Pulmonary artery endothelial cell (primary cell): ENCODE results near the gene EXD3. TPM values are rescaled to one million over a fixed set of nuclear protein-coding genes. Genes with fewer than 3 reads are reported as not detected.
"Not testable (repeated sequence)": the region's sequence is repeated elsewhere in the genome, so short reads cannot be mapped to it uniquely, and the experiment has no call there.

Experiments used
- DNase-seq: peaks from one replicate; pipeline ENCODE4 v3.0.0-alpha.2; 2011; ENCODE audit warnings: low read depth, low spot score
- total RNA-seq: library from RNA; depleted of rRNA; stranded (reverse); fragments of >200 nt; gene quantifications from 2 replicates; pipeline ENCODE4 v1.2.3, GENCODE V29; 2014

The EXD3 gene
- total RNA-seq, 1 donor from 2014 or later: 24.3 TPM

DNA sequence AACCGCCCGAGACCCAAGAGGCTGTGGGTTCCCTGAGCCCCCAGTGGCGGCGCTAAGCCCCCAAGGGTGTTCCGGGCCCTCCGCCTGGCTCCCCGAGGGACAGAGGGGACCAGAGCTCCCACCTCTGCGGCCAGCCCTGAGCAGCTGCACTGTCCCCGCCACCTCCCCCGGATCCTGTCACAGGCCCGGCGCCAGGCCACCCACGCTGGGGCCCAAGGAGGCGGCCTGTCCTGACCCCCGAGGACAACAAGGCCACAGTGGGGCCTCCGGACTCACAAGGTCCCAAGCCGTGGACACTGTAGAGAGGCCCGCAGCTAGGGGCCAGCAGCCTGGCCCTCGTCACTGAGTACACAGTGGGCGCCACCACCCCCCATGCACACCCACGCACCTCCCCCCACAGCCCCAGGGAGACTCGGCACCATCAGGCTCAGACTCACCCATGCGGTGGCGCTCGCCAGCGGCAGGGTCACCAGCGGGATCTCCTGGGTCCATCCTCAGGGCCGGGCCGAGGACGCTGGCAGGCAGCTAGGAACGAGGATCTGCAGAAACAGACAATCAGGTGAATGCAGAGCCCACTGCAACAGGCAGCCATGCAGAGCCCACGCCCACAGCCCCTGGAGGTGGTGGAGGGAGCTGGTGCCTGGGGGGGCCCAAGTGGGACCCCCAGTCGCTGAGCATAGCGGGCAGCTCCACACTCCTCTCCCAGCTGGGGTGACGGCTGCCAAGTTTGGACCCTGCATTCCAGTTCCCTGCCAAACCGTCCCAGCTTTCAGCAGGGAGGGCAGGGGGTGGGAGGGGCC is 27.9 kb downstream of the EXD3 start:
- DNase-seq: no peak

DNA sequence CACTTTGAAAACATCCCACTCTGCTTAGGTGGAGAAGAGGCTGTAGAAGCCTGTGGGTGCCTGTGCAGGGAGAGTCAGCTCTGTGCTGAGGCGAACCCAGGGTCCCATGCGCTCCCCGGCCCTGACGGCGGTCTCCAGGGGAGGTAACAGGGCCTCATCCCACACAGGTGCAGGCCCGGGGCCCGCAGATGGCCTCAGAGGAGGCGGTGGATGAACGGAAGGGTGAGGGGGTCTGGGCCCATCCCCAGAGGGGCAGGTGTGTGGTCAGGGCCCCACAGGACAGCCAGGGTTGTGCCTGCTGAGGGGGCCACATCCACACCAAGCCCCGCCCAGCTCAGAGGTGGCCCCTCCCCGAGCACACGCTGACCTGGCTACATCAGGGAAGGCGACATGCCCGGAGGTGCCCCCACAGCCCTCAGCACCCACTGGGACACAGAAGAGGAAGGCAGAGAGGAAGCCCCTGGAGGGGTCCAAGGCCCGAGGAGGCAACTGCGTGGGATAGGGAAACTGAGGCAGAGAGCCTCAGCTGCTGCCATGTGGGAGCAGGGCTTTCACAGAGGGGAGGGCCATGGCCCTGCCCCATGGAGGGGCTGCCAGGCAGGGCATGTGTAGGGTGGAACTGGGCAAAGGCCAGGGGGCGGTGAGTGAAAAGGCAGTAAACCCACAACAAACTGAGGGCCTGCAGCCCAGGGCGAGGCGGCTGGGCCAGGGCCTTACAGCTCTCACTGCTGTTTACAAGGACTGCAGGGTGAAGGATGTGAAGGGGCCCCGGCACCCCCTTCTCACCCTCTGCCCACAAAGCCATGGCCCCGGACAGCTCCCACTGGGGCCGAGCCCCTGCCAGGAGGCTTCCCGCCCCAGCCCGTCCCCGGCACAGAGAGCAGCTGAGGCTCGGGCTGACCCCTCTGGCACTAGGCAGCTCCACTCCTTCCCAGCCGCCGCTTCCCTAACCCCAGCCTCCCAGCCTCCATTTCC is 29.5 kb downstream of the EXD3 start:
- no peak for DNase-seq

DNA sequence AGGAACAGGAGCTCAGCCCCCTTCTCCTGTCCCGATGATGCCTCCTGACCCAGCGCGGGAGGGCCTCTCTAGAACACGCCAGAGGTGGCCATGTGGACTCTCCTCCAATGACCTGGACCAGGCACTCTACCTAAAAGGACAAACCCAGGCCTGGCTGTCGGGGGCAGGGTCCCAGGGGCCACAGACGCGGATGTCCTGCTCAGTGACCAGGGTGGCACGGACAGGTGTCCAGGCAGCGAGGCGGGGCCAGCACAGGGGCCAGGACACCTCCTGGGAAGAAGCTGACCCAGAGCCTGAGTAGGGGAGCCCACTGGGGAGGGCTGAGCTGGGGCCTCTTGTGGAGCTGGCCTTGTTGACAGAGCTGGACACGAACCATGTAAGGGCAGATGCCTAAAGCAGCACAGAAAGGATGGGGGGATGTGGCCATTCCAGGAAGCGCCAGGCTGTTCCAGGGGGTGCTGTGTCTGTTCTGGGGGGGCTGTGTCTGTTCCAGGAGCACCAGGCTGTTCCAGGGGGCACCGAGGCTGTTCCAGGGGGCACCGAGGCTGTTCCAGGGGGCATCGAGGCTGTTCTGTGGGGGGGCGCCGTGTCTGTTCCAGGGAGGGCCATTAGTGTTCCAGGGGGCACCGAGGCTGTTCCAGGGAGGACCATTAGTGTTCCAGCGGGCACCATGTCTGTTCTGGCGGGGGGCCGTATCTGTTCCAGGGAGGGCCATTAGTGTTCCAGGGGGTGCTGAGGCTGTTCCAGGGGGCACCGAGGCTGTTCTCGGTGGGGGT is 30.5 kb downstream of the EXD3 start:
- no peak for DNase-seq

DNA sequence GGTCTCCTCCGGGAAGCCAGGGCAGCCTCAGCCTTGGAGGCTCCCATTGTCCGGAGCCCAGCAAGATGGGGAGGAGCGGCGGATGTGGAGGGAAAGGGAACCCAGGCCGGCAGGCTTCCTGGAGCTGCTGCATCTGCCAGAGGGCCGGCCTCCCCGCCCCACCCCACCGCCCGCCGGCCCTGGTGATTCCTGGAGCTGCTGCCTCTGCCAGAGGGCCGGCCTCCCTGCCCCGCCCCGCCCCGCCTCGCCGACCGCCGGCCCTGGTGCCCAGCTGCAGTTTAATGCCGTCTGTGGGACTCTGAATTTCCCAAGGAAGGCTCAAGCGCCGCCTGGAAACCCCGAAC is 31.6 kb downstream of the EXD3 start:
- DNase-seq: no peak

DNA sequence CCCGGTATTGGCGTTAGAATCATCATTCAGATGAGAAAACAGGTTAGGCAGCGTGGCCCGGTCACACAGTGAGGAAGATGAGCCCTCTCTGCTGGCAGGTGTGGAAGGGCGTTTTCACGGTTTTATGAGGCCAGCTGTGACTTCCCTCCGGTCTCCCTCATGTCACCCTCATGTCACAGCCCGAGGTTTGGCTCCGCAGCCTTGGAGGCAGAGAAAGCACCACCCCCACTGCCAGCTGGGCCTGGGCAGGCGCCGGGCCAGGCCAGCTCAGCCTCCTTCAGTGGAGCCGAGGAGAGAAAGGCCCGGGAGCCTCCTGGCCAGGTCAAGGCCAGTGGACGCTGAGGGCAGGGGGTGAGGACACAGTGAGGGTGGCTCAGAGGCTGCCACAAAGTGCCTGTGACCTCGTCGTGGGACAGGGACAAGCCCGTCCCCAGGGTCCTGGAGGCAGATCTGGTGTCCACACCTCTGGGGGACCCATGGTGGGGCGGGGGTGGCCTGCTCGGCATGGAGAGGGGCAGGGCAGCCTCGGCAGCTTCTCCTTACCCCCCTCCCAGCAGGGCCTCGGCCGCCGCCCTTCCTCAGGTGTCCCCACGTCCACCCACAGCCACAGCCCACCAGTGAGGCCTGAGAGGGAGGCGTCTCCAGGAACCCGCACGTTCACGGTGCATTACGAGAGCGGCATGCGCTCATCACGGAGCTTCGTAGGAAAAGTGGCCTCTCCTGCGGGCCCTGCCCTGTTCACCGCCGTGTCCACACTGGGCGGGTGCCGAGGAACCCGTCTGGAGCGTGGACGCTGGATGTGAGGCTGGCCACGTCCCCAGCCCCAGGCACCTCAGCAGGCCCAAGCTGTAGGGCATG is 32.2 kb downstream of the EXD3 start:
- no peak for DNase-seq

DNA sequence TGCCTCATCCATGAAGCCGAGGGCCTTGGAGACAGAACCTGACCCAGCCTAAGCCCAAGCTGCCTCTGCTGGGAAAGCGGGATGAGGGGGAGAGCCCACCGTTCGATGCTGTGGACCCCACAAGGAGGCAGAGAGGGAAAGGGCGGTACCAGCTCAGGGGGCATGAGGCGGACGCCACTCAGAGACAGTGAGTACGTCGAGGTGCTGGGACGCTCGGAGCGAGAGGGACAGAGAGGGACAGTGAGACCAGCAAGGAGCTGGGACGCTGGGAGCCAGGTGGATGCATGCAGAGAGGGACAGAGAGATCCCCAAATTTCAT is 33.6 kb downstream of the EXD3 start:
- DNase-seq: no peak

DNA sequence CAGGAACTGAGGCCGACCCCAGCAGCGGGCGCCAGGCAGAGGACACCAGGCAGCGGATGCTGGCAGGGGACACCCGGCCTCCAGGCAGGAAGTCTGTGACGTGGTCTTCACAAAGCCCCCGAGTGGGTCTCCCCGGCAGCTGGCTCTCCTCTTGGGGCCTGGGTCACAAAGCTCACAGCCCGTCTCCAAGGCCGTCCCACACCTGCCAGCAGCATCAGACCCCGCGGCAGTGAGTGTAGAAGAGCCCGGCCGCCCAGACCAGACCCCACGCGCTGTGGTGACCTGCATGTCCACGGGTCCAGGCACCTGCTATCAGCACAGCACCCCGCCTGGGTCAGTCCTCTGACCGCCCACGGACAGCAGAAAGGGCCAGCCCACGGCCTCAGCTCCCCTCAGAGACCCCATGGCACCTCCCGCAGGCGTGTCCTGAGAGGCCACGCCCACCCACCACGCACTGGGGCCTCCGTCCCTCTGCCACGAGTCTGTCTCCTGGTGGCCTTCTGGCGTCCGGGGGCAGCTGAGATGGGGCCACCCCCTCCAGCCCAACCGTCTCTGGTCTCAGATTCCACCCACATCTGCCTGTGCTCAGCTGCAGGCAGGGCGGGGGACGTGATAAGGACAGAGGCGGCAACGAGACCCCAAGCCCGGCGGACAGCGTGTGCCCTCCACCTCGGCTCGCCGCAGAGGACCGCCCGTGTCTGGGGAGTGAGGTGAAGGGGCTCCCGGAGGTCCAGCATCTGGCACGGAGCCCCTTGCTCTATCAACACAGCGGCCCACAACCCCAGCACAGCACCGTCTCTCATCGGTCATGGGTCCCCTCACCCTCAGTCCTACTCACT is 34.2 kb downstream of the EXD3 start:
- DNase-seq: no peak

DNA sequence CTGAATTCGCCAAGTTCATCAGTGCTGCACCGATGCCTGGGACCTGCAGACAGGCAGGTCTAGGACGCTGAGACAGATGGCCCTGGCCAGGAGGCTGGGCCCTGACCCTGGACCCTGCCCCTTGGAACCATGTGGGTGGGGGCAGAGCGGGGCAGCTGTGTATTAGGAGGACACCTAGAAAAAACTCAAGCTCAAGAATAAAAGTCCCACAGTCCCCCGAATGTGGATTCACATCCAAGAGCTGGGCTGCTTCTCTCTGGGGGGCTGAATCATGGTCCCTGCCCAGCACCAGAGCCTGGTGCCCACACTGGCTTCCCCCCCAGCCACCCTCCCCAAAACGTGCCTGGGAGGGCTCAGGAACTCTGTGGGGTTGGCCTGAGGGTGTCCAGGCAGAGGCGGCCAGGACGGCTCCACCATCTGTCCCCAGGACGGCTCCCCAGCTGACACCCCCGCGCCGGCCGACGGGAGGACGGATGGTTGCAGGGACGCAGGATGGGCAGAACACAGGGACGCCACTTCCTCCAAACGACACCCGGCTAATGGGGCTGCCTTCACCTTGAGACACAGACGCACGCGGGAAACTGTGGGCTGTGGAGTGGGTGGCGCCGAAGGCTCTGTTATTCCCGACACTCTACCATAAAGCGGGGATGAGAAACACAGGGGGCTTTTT is 34.9 kb downstream of the EXD3 start:
- no peak for DNase-seq

DNA sequence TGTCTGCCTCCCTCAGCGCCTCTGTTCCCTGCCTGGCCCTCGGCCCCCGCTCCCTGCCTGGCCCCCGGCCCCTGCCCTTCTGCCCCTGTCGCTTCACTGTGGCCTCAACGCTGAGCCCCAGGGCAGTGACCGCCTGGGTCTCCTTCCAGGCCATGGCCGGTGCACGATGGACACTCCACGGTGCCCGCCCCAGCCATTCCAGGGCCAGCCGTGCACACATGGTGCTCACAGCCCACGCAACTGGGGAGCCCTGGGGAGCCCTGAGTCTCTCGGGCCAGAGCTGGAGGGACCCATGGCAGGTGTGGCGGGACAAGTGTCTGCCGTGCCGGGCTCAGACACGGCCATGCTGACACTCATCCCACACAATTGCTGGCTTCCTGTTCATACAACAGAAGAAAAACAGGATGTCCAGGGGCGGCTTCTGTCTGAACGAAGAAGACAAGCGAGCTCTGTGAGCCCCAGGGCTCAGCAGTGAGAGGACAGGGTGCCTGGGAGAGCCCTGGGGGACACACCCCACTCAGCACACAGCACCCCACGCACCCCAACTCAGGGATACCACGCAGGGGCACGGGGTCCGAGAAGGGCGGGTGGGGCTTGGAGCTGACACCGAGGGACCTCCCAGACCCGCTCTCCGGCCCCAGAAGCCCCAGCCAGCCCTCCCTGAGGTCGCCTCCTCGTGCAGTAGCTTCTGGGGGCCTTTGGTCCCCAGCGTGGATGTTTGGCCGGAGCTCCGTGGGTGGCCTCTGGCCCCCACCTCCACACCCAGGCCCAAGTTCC is 35.7 kb downstream of the EXD3 start:
- peak; percentile 33 for DNase-seq

DNA sequence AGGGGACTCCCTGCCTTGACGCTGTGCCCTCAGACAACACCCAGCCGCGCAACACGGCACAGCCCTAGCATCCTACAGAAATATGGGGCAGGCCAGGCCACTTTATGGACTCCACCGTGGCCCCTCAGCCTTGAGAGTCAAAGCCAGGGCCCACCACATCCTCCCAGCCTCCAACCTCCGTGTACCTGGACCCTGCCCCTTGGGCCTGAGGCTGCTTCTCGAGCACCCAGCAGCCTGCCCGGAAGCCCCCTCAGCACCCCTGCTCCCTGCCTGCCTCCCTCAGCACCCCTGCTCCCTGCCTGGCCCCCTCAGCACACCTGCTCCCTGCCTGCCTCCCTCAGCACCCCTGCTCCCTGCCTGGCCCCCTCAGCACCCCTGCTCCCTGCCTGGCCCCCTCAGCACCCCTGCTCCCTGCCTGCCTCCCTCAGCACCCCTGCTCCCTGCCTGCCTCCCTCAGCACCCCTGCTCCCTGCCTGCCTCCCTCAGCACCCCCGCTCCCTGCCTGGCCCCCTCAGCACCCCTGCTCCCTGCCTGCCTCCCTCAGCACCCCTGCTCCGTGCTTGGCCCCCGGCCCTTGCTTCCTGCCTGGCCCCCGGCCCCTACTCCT is 36.4 kb downstream of the EXD3 start:
- not testable (repeated sequence) for DNase-seq

DNA sequence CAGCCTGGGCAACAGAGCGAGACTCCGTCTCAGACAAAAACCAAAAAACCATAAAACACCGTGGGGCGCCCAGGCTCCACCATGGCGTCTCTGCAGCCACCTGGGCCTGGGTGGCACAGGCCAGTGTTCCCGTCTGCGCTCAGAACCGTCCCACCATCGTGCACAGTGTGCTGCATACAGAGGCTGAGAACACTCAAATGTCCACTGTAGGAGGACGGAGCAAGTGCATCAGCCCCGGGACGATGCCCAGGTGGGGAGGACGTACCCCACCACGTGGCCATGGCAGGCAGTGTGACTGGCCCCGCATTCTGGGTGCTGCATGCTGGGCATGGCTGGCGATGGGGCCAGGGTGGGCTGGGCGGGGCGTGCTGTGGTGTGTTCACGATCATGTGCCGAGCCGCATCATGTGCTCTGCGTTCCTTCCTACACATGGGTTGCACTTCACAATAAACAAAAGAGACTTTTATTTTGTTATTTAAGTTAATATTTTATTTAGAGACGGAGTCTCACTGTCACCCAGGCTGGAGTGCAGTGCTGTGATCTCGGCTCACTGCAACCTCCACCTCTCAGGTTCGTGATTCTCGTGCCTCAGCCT is 37.8 kb downstream of the EXD3 start:
- no peak for DNase-seq

DNA sequence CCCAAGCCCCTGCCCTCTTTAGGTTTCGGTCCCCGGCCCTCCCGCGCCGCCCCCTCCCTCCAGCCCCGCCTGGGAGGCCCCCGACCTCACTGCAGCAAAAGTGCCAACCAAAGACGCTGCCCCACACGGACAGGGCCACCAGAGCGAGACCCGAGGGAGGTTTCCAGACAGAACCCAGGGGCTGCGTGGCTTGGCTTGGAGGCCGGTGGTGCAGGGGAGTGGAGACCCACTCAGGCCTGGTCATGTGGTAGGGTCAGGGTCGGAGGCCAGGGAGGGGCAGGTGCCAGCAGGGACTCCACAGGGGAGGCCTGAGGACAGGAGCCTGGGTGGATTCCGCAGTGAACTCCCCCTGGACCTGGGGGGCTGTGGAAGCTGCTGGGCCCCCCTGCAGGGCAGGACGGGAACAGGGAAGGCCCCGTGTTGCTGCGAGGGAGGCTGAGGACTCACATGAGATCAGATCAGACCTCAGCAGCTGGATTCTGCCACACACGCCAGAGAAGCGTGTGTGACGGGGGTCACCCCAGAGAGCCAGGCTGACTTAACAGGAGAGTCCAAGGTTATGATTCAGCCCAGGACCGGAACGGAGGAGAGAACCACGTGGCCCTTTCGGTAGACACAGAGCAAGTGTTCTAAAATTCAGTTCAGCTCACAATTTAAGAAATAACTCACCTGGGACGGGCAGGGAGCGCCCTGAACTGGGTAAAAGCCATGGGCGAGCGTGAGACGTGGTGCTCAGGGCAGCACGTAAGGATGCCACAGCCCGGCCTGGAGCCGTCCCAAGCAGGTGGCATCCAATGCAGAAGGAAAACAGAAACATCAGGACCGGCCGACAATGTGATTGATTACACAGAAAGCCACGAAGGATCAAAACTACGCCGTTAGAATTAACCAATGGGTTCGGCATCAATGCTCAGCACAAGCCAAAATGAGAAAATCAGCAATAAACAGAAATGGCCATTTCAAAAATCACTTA is 38.9 kb downstream of the EXD3 start:
- DNase-seq: no peak

DNA sequence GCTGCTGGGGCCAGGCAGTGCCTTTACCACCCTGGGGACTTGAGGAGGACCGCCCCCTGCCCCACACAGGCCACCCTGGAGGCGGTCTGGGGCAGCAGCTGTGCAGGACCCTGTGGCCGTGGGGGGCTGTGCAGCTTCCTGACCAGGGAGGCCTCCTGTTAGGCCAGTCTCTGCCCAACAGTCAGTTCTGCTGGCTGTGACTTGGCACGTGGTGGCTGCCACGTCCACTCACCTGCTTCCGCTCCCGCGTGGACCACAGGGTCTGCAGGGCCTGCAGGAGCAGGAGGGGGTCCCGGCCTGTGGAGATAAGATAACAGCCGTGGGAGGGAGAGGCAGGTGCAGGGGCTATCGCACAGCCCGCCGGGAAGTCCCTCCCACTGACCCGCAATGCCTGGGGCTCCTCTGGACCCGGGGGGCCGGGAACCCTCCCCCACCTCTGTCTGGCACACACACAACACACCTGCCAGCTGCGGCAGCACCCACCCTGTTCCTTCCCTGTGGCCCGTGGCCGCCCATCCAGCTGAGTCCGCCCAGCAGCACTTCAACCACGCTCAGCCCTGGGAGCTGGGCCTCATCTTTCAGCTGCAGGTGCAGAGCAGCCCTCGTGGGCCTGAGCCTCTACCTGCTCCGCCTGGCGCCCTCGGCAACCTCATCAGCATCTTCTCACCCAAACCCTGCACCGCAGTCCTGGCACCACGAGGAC is 39.7 kb downstream of the EXD3 start:
- DNase-seq: no peak

DNA sequence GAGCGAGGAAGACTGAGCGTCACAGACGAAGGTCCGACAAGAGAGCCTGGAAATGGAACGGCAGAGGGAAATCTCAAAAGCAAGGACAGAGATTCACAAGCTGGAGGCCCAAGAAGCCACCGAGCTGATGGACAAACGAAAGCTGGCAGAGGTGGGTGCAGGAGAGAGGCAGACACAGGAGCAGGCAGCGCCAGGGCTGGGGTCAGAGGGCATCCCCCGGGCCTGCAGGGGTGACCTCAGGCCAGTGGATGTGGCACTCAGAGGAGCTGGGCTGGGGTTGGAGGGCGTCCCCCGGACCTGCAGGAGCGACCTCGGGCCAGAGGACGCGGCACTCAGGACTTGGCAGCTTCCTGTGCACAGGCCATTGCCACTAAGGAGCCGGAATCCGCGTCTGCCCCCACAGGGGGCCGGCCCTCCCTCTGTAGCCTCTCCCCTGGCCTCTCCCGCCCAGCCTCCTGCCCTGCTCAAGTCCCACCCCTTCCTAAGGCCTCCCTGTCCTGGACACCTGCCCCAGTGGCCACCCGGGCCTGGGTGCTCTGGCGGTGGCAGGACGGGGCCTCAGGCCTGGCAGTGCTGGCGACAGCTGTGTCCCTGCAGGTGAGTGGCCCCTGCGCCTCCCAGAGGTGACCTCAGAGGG is 40.4 kb downstream of the EXD3 start:
- no peak for DNase-seq
